Measurements from ENCODE around the gene FMNL1.

FMNL1 gene

GRCh38 chr17:45261577-45262515, 40.2 kb downstream of the FMNL1 start, which contains the start of gene SPATA32:
TSS of gene SPATA32 (minus strand) at chr17:45262094. CDS start at chr17:45262016, 78 bp downstream.
- Histone ChIP-seq H3K27ac (no peak within 1 kb of the TSS), H3K36me3 (peaks cover 48% of the 10 kb centered on the region), H3K27me3 (ENCODE audit: insufficient read depth, low read depth, severe bottlenecking) (no peaks in the 10 kb centered on the region), H3K9me3 (ENCODE audit: severe bottlenecking) (no peaks in the 10 kb centered on the region), H3K4me3 (ENCODE audit: low read depth, low read length) (no peak within 1 kb of the TSS)
- no peak for DNase-seq
- TF ChIP-seq, protein P1, sequence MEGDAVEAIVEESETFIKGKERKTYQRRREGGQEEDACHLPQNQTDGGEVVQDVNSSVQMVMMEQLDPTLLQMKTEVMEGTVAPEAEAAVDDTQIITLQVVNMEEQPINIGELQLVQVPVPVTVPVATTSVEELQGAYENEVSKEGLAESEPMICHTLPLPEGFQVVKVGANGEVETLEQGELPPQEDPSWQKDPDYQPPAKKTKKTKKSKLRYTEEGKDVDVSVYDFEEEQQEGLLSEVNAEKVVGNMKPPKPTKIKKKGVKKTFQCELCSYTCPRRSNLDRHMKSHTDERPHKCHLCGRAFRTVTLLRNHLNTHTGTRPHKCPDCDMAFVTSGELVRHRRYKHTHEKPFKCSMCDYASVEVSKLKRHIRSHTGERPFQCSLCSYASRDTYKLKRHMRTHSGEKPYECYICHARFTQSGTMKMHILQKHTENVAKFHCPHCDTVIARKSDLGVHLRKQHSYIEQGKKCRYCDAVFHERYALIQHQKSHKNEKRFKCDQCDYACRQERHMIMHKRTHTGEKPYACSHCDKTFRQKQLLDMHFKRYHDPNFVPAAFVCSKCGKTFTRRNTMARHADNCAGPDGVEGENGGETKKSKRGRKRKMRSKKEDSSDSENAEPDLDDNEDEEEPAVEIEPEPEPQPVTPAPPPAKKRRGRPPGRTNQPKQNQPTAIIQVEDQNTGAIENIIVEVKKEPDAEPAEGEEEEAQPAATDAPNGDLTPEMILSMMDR (IDR thresholded peaks at IDR 0.05; ENCODE audit: low read depth, low read length) = no peak

GRCh38 chr17:45262516-45263476, 41.1 kb downstream of the FMNL1 start:
- no peak overlapping the region for H3K4me3 ChIP-seq (ENCODE audit: low read depth, low read length)

GRCh38 chr17:45263477-45263860, 41.8 kb downstream of the FMNL1 start:
- no peak overlapping the region for H3K27ac ChIP-seq
- TF ChIP-seq, protein P1 (IDR thresholded peaks at IDR 0.05; ENCODE audit: low read depth, low read length) = no peak
- H3K9me3 ChIP-seq (ENCODE audit: severe bottlenecking) = no peaks in the 10 kb centered on the region
- H3K36me3 ChIP-seq = peaks cover 64% of the 10 kb centered on the region
- no peak overlapping the region for H3K4me3 ChIP-seq (ENCODE audit: low read depth, low read length)
- DNase-seq = no peak
- H3K27me3 ChIP-seq (ENCODE audit: insufficient read depth, low read depth, severe bottlenecking) = no peaks in the 10 kb centered on the region

More at GRCh38 chr17:45262516-45263476, 41.1 kb downstream of the FMNL1 start:
- no peak for DNase-seq
- no peaks in the 10 kb centered on the region for H3K9me3 ChIP-seq (ENCODE audit: severe bottlenecking)
- H3K27ac ChIP-seq = no peak overlapping the region
- peaks cover 58% of the 10 kb centered on the region for H3K36me3 ChIP-seq
- TF ChIP-seq, protein P1 (IDR thresholded peaks at IDR 0.05; ENCODE audit: low read depth, low read length) = no peak
- no peaks in the 10 kb centered on the region for H3K27me3 ChIP-seq (ENCODE audit: insufficient read depth, low read depth, severe bottlenecking)

GRCh38 chr17:45264430-45264829, 42.7 kb downstream of the FMNL1 start:
- no peak for DNase-seq
- Histone ChIP-seq H3K27ac (no peak overlapping the region), H3K27me3 (ENCODE audit: insufficient read depth, low read depth, severe bottlenecking) (no peaks in the 10 kb centered on the region), H3K36me3 (peaks cover 74% of the 10 kb centered on the region), H3K9me3 (ENCODE audit: severe bottlenecking) (no peaks in the 10 kb centered on the region), H3K4me3 (ENCODE audit: low read depth, low read length) (no peak overlapping the region)
- TF ChIP-seq, protein P1 (IDR thresholded peaks at IDR 0.05; ENCODE audit: low read depth, low read length) = no peak

GRCh38 chr17:45264988-45265387, 43.3 kb downstream of the FMNL1 start:
- no peak overlapping the region for H3K4me3 ChIP-seq (ENCODE audit: low read depth, low read length)
- no peaks in the 10 kb centered on the region for H3K27me3 ChIP-seq (ENCODE audit: insufficient read depth, low read depth, severe bottlenecking)
- peaks cover 80% of the 10 kb centered on the region for H3K36me3 ChIP-seq
- TF ChIP-seq, protein P1 (IDR thresholded peaks at IDR 0.05; ENCODE audit: low read depth, low read length) = no peak
- no peak overlapping the region for H3K27ac ChIP-seq
- no peak for DNase-seq
- H3K9me3 ChIP-seq (ENCODE audit: severe bottlenecking) = no peaks in the 10 kb centered on the region
